GM18867 (cell line): ENCODE data around the gene ZNF41.
"Not testable (repeated sequence)": the region's sequence is repeated elsewhere in the genome, so short reads cannot be mapped to it uniquely, and the experiment has no call there.

Experiments
- ATAC-seq: cut with Tn5 transposase; IDR thresholded peaks from one replicate; pipeline ENCODE4 v1.9.1; 2021; ENCODE audit warnings: mild to moderate bottlenecking, moderate library complexity; ENCODE audit not compliant: unreplicated experiment

ZNF41 gene

GRCh38 chrX:47492133-47492532 lies 9.1 kb upstream of the ZNF41 start:
- not testable (repeated sequence) for ATAC-seq

GRCh38 chrX:47489507-47490275 lies 6.7 kb upstream of the ZNF41 start:
- no peak for ATAC-seq

- no peak for ATAC-seq
Observed at GRCh38 chrX:47484885-47485284, 1.9 kb upstream of the ZNF41 start.

GRCh38 chrX:47483306-47484268 lies 565 bp upstream of the ZNF41 start:
- no peak for ATAC-seq

GRCh38 chrX:47482065-47482511 lies 934 bp downstream of the ZNF41 start:
- peak; percentile 12 for ATAC-seq

GRCh38 chrX:47481160-47481559 lies 1.9 kb downstream of the ZNF41 start:
- no peak for ATAC-seq

GRCh38 chrX:47480576-47480975 lies 2.4 kb downstream of the ZNF41 start:
- ATAC-seq, result no peak

- no peak for ATAC-seq
Observed at GRCh38 chrX:47475476-47475875, 7.5 kb downstream of the ZNF41 start.

GRCh38 chrX:47467106-47467505 lies 15.9 kb downstream of the ZNF41 start:
- no peak for ATAC-seq

- ATAC-seq, result no peak
Observed at GRCh38 chrX:47460561-47460960, 22.5 kb downstream of the ZNF41 start.

GRCh38 chrX:47458528-47458927 lies 24.5 kb downstream of the ZNF41 start:
- no peak for ATAC-seq

GRCh38 chrX:47456080-47456479 lies 26.9 kb downstream of the ZNF41 start:
- ATAC-seq, result no peak

- ATAC-seq, result no peak
Observed at GRCh38 chrX:47452112-47452511, 30.9 kb downstream of the ZNF41 start.

- no peak for ATAC-seq
Observed at GRCh38 chrX:47448165-47448806, 34.7 kb downstream of the ZNF41 start.

GRCh38 chrX:47447607-47448006 lies 35.4 kb downstream of the ZNF41 start:
- ATAC-seq, result no peak

- no peak for ATAC-seq
Observed at GRCh38 chrX:47446971-47447370, 36.1 kb downstream of the ZNF41 start.

GRCh38 chrX:47446431-47446830 lies 36.6 kb downstream of the ZNF41 start:
- no peak for ATAC-seq

- ATAC-seq, result no peak
Observed at GRCh38 chrX:47430925-47431324, 52.1 kb downstream of the ZNF41 start.

- ATAC-seq, result no peak
Observed at GRCh38 chrX:47422444-47422843, 60.6 kb downstream of the ZNF41 start.

- no peak for ATAC-seq
Observed at GRCh38 chrX:47420962-47421361, 62.1 kb downstream of the ZNF41 start.

- ATAC-seq, result no peak
Observed at GRCh38 chrX:47420265-47420664, 62.8 kb downstream of the ZNF41 start.
